Umbilical cord (tissue), 2 donors: Measurements from ENCODE around the gene OSBPL3. TPM values are rescaled to one million over a fixed set of nuclear protein-coding genes. Genes with fewer than 3 reads are reported as not detected.

Experiments used
- DNase-seq: peaks from one replicate; pipeline ENCODE4 v3.0.0-alpha.2; 2015; ENCODE audit warnings: low spot score
- total RNA-seq: library from RNA; depleted of rRNA; stranded (reverse); fragments of >200 nt; gene quantifications from one replicate; pipeline ENCODE4 v1.2.3, GENCODE V29; 2014; ENCODE audit warnings: low replicate concordance; ENCODE audit not compliant: insufficient read depth

OSBPL3 gene
- total RNA-seq, 1 donor from 2014 or later: 24.6 TPM

- DNase-seq: no peak
Measured at GRCh38 chr7:24899905-24900304, 80.1 kb downstream of the OSBPL3 start.

GRCh38 chr7:24899161-24899560 is 80.8 kb downstream of the OSBPL3 start:
- no peak for DNase-seq

- no peak for DNase-seq
Measured at GRCh38 chr7:24898691-24899090, 81.3 kb downstream of the OSBPL3 start.

- peak; percentile 49 for DNase-seq
Measured at GRCh38 chr7:24896031-24896501, 83.9 kb downstream of the OSBPL3 start.

GRCh38 chr7:24894429-24895221 is 85.4 kb downstream of the OSBPL3 start:
- peak; percentile 27 for DNase-seq

GRCh38 chr7:24891311-24891735 is 88.7 kb downstream of the OSBPL3 start:
- no peak for DNase-seq

GRCh38 chr7:24889611-24890010 is 90.4 kb downstream of the OSBPL3 start:
- DNase-seq: no peak

- DNase-seq: no peak
Measured at GRCh38 chr7:24888653-24889052, 91.3 kb downstream of the OSBPL3 start.

- DNase-seq: no peak
Measured at GRCh38 chr7:24885716-24886115, 94.3 kb downstream of the OSBPL3 start.

GRCh38 chr7:24885305-24885704 is 94.7 kb downstream of the OSBPL3 start:
- no peak for DNase-seq

GRCh38 chr7:24884401-24884800 is 95.6 kb downstream of the OSBPL3 start:
- no peak for DNase-seq

GRCh38 chr7:24883622-24884013 is 96.4 kb downstream of the OSBPL3 start:
- no peak for DNase-seq

- DNase-seq: no peak
Measured at GRCh38 chr7:24882989-24883621, 96.9 kb downstream of the OSBPL3 start.

GRCh38 chr7:24881623-24882022 is 98.4 kb downstream of the OSBPL3 start:
- no peak for DNase-seq

- DNase-seq: no peak
Measured at GRCh38 chr7:24880886-24881285, 99.1 kb downstream of the OSBPL3 start.

- DNase-seq: no peak
Measured at GRCh38 chr7:24879291-24879690, 100.7 kb downstream of the OSBPL3 start.

GRCh38 chr7:24877790-24878311 is 102.1 kb downstream of the OSBPL3 start:
- peak; percentile 71 for DNase-seq

GRCh38 chr7:24874791-24875190 is 105.2 kb downstream of the OSBPL3 start:
- no peak for DNase-seq

- no peak for DNase-seq
Measured at GRCh38 chr7:24873944-24874343, 106.0 kb downstream of the OSBPL3 start.

GRCh38 chr7:24871770-24872169 is 108.2 kb downstream of the OSBPL3 start:
- no peak for DNase-seq

- no peak for DNase-seq
Measured at GRCh38 chr7:24870766-24871165, 109.2 kb downstream of the OSBPL3 start.

- no peak for DNase-seq
Measured at GRCh38 chr7:24869572-24869971, 110.4 kb downstream of the OSBPL3 start.

- DNase-seq: no peak
Measured at GRCh38 chr7:24868741-24869140, 111.2 kb downstream of the OSBPL3 start.
